Breast epithelium (tissue), 3 donors: ENCODE data around the gene IGSF3.
"Not testable (repeated sequence)": the region's sequence is repeated elsewhere in the genome, so short reads cannot be mapped to it uniquely, and the experiment has no call there.

ENCODE experiments used
- POLR2A ChIP-seq: fragments of 450-650 bp; IDR thresholded peaks from one replicate; pipeline ENCODE4 v1.6.1; 2016; ENCODE audit warnings: antibody characterized with exemption, mild to moderate bottlenecking, moderate library complexity
- POLR2AphosphoS5 ChIP-seq, 3 donors: sonication (generic); formaldehyde crosslinking; IDR thresholded peaks; one replicate each; pipeline ENCODE4 v1.6.1; 2017; ENCODE audit warnings: antibody characterized with exemption in 3 of 3
- TF ChIP-seq, protein P1 (sequence below), 3 donors: fragments of 450-650 bp; IDR thresholded peaks; one replicate each; pipeline ENCODE4 v1.5.1; 2016 to 2017; ENCODE audit warnings: antibody characterized with exemption in 3 of 3, mild to moderate bottlenecking in 3 of 3, moderate library complexity in 3 of 3

DNA sequence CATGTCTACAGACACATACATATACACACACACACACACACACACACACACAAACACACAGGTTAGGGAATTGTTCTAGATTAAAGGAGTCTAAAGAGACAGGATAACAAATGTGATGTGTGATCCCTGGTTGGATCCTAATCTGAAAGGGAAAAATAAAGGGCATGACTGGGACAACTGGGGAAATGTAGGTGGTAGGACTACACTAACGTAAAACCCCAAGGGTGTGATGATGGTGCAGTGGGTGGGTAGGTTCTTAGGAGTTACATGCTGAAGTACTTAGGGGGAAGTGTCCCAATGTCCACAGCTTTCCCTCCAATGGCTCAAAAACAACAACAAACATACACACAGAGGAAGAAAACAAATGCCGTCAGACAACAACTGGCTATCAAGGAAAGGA lies 68.2 kb downstream of the IGSF3 start:
- TF ChIP-seq, protein P1, sequence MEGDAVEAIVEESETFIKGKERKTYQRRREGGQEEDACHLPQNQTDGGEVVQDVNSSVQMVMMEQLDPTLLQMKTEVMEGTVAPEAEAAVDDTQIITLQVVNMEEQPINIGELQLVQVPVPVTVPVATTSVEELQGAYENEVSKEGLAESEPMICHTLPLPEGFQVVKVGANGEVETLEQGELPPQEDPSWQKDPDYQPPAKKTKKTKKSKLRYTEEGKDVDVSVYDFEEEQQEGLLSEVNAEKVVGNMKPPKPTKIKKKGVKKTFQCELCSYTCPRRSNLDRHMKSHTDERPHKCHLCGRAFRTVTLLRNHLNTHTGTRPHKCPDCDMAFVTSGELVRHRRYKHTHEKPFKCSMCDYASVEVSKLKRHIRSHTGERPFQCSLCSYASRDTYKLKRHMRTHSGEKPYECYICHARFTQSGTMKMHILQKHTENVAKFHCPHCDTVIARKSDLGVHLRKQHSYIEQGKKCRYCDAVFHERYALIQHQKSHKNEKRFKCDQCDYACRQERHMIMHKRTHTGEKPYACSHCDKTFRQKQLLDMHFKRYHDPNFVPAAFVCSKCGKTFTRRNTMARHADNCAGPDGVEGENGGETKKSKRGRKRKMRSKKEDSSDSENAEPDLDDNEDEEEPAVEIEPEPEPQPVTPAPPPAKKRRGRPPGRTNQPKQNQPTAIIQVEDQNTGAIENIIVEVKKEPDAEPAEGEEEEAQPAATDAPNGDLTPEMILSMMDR (IDR thresholded peaks at IDR 0.05), result not testable (repeated sequence)
- TF ChIP-seq POLR2A; POLR2AphosphoS5 (IDR thresholded peaks at IDR 0.05): not testable (repeated sequence)
